GM21619 (cell line): Measurements from ENCODE around the gene BCAS1.

Experiments
- ATAC-seq: cut with Tn5 transposase; IDR thresholded peaks from one replicate; pipeline ENCODE4 v1.9.1; 2021; ENCODE audit not compliant: unreplicated experiment

The BCAS1 gene

GRCh38 chr20:53967527-53967926, 102.9 kb downstream of the BCAS1 start:
- no peak for ATAC-seq

DNA sequence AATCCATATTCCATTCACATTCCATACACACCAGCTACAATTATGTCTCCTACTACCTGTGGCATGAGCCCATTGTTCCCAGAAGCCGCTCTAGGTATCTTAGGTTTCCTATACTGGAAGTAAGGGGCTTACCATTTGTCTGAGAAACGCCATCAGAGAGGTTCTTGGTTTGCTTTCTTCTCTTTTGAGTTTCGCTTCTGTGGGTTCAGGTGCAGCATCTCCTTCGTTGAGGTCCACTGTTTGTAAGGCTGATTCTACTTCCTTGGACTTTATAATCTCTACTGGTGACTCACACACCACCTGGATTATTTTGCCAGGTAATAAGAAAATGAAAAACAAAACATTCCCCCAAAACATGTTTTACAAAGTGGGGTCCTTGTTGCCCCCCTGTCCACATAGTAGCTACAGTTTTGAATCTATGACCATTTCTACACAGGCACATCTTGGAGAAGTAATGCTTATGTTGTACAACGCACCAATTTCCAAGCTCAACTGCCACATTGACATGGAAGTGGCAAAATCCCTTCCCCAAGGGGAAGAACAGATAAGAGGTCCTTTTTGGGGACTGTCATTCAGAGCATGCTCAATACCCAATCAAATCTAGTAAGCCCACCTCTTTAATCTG, 103.5 kb downstream of the BCAS1 start:
- no peak for ATAC-seq

GRCh38 chr20:53964501-53965253, 105.7 kb downstream of the BCAS1 start:
- no peak for ATAC-seq

DNA sequence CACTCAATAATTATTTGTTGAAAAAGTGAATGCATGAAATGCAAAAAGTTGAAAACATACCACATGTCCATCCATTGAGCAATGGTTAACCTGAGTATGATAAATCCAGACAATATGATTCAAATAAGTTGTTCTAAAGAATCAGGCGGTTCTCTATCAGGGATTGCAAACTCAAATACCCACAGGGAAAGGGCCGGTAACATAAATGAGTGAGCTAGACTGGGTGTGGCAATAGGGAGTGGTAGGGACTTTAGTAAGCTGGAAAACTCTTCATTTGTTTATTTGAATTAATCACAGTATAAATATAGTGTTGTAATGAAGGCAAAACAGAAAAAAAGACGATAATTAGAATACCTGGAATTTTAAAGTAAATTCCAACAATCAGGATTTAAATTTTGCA, 106.3 kb downstream of the BCAS1 start:
- ATAC-seq, result no peak

GRCh38 chr20:53963635-53964034, 106.8 kb downstream of the BCAS1 start:
- ATAC-seq, result no peak

DNA sequence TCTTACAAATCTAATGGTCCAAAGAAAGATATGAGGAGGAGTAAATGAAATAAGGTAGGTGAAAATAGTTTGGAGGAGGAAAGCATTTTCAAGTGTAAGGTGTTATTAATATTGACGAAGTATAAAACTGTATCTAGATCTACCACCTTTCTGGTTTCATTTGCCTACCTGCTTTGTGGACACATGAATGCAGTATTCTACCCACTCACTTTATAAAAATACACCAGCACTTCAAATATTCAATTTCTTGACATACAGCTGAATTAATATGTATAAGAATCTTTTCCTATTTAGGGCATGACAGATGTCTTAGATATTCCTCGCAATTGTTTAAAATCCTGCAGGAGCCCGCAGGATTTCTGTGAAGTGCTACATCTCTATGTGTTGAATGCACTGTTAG, 108.0 kb downstream of the BCAS1 start:
- ATAC-seq, result no peak

GRCh38 chr20:53961527-53961926, 108.9 kb downstream of the BCAS1 start:
- no peak for ATAC-seq

GRCh38 chr20:53960579-53961272, 109.7 kb downstream of the BCAS1 start:
- no peak for ATAC-seq

- no peak for ATAC-seq
Measured at GRCh38 chr20:53959911-53960578, 110.3 kb downstream of the BCAS1 start.

DNA sequence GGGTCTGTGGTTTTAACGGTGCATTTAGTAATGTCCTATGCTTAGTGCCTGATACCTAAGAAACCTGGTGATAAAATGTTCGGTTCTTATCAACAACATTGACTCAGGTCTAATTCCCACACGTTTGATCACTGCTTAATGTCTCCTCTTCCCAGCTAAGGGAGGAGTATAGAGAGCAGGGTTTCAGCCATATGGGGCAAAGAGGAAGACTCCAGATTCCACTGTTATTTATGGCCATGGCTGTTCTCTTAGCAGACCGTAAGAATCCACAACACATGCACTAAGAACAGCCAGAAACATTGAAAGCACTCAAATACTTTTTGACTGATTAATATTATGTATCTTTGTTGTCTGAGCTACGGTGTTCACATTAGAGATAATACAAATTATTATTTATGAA, 112.1 kb downstream of the BCAS1 start:
- ATAC-seq, result no peak

- ATAC-seq, result no peak
Measured at GRCh38 chr20:53957451-53958172, 112.8 kb downstream of the BCAS1 start.

- ATAC-seq, result no peak
Measured at GRCh38 chr20:53956013-53956715, 114.2 kb downstream of the BCAS1 start.

DNA sequence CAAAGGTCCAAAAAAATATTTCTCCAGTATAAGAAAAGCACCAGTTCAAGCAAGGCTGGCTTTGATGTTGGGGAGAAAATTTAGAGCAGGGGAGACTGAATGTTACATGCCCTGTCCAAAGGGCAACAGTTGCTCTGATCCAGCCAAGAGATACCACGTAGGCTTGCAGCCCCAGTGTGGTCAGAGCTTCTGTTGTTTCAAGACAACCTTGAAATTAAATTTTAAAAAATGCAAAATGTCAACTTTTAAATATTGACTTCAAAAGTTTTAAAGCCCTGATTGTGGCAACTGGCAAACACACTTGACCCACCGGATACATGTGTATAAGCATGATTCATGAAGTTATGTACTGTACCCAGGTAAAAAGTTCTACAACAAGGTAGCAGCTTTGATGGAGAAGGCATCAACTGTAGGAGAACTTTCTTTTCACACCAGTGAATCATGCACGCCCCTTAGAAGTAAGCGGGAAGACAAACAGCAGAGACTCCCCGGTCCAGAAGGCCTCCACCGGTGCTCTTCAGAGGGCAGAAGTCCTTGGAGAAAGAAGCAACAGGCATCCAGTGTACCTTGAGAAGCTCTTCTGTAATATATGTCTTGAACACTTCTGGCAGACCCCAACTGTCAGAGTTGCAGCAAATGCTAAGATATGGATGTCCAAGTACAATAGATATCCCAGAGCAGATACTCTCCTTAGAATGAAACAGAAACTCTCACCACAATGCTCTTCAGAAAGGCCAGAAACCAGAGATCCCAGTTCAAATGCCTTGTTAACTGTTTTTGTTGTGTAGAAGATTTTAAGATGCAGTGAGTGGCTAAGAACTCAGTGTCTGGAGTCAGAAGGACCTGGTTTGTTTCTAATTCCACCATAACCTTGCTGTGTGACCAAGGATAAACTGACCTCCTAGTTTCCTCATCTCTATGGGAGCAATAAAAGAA, 115.4 kb downstream of the BCAS1 start:
- ATAC-seq, result no peak

DNA sequence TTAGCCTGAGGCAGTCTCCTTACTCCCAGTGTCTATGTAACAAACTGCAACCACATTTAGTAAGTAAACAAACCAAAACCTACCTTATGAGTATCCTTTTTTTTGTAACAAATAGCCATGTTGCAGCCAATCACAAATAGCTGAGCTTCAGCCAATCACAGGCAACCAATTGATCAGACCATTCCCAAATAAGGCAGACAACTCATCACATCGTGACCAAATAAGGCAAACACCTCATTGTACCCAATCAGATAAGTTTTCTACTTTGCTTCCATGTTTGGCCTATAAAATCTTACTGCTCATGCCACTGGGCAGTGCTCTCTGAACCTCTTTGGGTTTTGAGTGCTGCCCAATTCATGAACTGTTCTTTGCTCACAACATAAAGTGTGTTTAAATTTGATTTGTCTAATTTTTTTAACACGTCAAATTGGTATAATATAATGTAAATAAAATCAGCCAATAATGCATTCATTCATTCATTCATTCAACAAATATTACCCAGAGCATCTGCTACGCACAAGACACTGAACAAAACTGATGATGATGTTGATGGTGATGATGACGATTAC, 117.8 kb downstream of the BCAS1 start:
- no peak for ATAC-seq

GRCh38 chr20:53950578-53950977, 119.8 kb downstream of the BCAS1 start:
- ATAC-seq, result no peak

- ATAC-seq, result no peak
Measured at GRCh38 chr20:53950031-53950430, 120.4 kb downstream of the BCAS1 start.

DNA sequence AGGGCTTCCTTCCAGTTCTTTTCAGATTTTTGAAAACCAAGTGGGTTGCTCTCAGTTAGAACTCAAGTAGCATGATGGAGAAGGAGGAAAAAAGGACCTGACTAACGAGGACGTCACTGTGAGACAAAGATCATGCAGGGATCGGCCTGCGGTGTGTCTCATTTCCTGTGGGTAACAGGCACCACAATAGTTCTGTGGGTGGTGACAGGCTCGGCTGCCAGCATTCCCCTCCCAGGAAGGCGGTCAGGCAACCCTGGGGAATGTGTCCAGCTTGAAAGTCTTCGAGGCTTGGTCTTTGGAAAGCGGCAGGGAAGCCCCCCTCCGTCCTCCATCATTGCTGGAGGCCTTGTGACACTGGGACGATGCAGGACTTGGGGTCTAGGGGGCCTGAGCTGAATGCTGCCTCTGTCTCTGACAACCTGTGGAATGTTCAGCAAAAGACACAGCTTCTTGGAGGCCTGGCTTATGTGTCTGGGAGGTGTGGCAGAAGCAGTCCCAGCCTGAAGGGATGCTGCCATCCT, 121.0 kb downstream of the BCAS1 start:
- peak; percentile 85 for ATAC-seq

GRCh38 chr20:53948383-53949318, 121.7 kb downstream of the BCAS1 start:
- peak; percentile 29 for ATAC-seq
